SK-N-SH (cell line): ENCODE measurements around the gene AHNAK. TPM values are rescaled to one million over a fixed set of nuclear protein-coding genes. Genes with fewer than 3 reads are reported as not detected.

Experiments used
- CTCF ChIA-PET: fragments of 300-600, 350-600 bp; formaldehyde crosslinking; extraction: SDS; loops from one replicate; lab custom pipeline; 2021; lab: Yijun Ruan, JAX
- POLR2A ChIA-PET: fragments of 350-600 bp; sonication (Branson Sonifier 250); formaldehyde crosslinking; extraction: SDS; loops from one replicate; lab custom pipeline; 2020; ENCODE audit warnings: antibody characterized with exemption, inconsistent platforms; lab: Yijun Ruan, JAX
- DNase-seq: peaks from one replicate; pipeline ENCODE4 v3.0.0; 2012
- H2AFZ ChIP-seq: fragments of 200-600 bp; sonication (generic); 2 replicates; pipeline ENCODE4 v1.8.1; 2016; ENCODE audit warnings: antibody characterized with exemption, mild to moderate bottlenecking, low read depth
- H3F3A ChIP-seq: fragments of 200-600 bp; sonication (generic); replicated peaks from 2 replicates; pipeline ENCODE3; 2016; ENCODE audit warnings: antibody characterized with exemption, mild to moderate bottlenecking; ENCODE audit not compliant: insufficient read depth
- H3K27ac ChIP-seq, 2 experiments: fragments of 200-500 bp in 1 of 2; fragments of 200-600 bp in 1 of 2; sonication (Bioruptor generic) in 1 of 2; sonication (generic), shearing (Covaris generic) in 1 of 2; 2 replicates each; pipeline versions ENCODE4 v1.5.1 to v1.6.1; 2014 to 2016; ENCODE audit warnings: low read depth in 2 of 2, inconsistent platforms in 1 of 2, low read length in 1 of 2, mild to moderate bottlenecking in 1 of 2, mixed read lengths in 1 of 2
- H3K27me3 ChIP-seq: fragments of 200-600 bp; sonication (generic), shearing (Covaris generic); 2 replicates; pipeline ENCODE4 v1.6.1; 2016; ENCODE audit warnings: mixed run types; ENCODE audit not compliant: insufficient read depth
- H3K36me3 ChIP-seq, 2 experiments: fragments of 200-500 bp in 1 of 2; fragments of 200-600 bp in 1 of 2; sonication (Bioruptor generic) in 1 of 2; sonication (generic) in 1 of 2; replicated peaks in 1 of 2; 2 replicates each; pipeline versions ENCODE3 to v1.5.1; 2014 to 2016; ENCODE audit warnings: low read length in 1 of 2, mild to moderate bottlenecking in 1 of 2; ENCODE audit not compliant: insufficient read depth in 2 of 2, control insufficient read depth in 1 of 2
- H3K4me1 ChIP-seq, 2 experiments: fragments of 200-500 bp in 1 of 2; fragments of 200-600 bp in 1 of 2; sonication (Bioruptor generic) in 1 of 2; sonication (generic), shearing (Covaris generic) in 1 of 2; 2 replicates each; pipeline versions ENCODE4 v1.5.1 to v1.6.1; 2014 to 2016; ENCODE audit warnings: low read depth in 1 of 2, low read length in 1 of 2, mixed run types in 1 of 2; ENCODE audit not compliant: insufficient read depth in 2 of 2, control insufficient read depth in 1 of 2
- H3K4me2 ChIP-seq: fragments of 200-600 bp; sonication (generic), shearing (Covaris generic); 2 replicates; pipeline ENCODE4 v1.6.1; 2017; ENCODE audit warnings: mixed run types
- H3K4me3 ChIP-seq, 2 experiments: fragments of 200-500 bp in 1 of 2; fragments of 200-600 bp in 1 of 2; sonication (Bioruptor generic) in 1 of 2; sonication (generic), shearing (Covaris generic) in 1 of 2; 2 replicates each; pipeline versions ENCODE4 v1.5.1 to v1.8.1; 2014 to 2016; ENCODE audit warnings: low read depth in 2 of 2, inconsistent platforms in 1 of 2, low read length in 1 of 2, mild to moderate bottlenecking in 1 of 2, mixed read lengths in 1 of 2, moderate library complexity in 1 of 2
- H3K79me2 ChIP-seq: fragments of 200-600 bp; sonication (generic); 2 replicates; pipeline ENCODE4 v1.8.1; 2017; ENCODE audit warnings: mild to moderate bottlenecking; ENCODE audit not compliant: insufficient read depth
- H3K9ac ChIP-seq: fragments of 200-600 bp; sonication (generic); 2 replicates; pipeline ENCODE4 v1.6.1; 2017; ENCODE audit warnings: mixed run types
- H3K9me2 ChIP-seq: fragments of 200-600 bp; sonication (generic); 2 replicates; pipeline ENCODE4 v1.6.1; 2017; ENCODE audit warnings: mixed run types
- H3K9me3 ChIP-seq: fragments of 200-600 bp; sonication (generic); 2 replicates; pipeline ENCODE4 v1.6.1; 2017; ENCODE audit warnings: mixed run types, mild to moderate bottlenecking, moderate library complexity
- H4K20me1 ChIP-seq: fragments of 200-600 bp; sonication (generic); 2 replicates; pipeline ENCODE4 v1.6.1; 2017; ENCODE audit warnings: mild to moderate bottlenecking, mixed run types; ENCODE audit not compliant: insufficient read depth
- EP300 ChIP-seq, 2 experiments: IDR thresholded peaks; 2 replicates each; pipeline versions ENCODE4 v1.4.0 to v1.6.1; 2012; ENCODE audit warnings: borderline replicate concordance in 1 of 2, low read depth in 1 of 2, low read length in 1 of 2
- EZH2phosphoT487 ChIP-seq: fragments of 200-600 bp; sonication (generic); IDR thresholded peaks from 2 replicates; pipeline ENCODE4 v1.6.1; 2017; ENCODE audit warnings: low read depth, mixed run types, mild to moderate bottlenecking, antibody characterized with exemption, moderate library complexity, borderline replicate concordance
- FOXJ3 ChIP-seq: sonication (generic); formaldehyde crosslinking; IDR thresholded peaks from 2 replicates; pipeline ENCODE4 v1.5.1; 2020; ENCODE audit warnings: mild to moderate bottlenecking, missing genetic modification reagents
- GABPA ChIP-seq: IDR thresholded peaks from 2 replicates; pipeline ENCODE4 v1.4.0; 2012; ENCODE audit warnings: low read depth, mild to moderate bottlenecking
- JUND ChIP-seq: IDR thresholded peaks from 2 replicates; pipeline ENCODE4 v1.4.0; 2012
- MXI1 ChIP-seq: IDR thresholded peaks from 2 replicates; pipeline ENCODE4 v1.6.1; 2012; ENCODE audit warnings: mild to moderate bottlenecking, low read depth, low read length, improper control_type of control experiment
- NFIC ChIP-seq: IDR thresholded peaks from 2 replicates; pipeline ENCODE4 v1.4.0; 2012; ENCODE audit warnings: borderline replicate concordance
- RCOR1 ChIP-seq: fragments of 150-350 bp; IDR thresholded peaks from 2 replicates; pipeline ENCODE4 v1.6.1; 2017; ENCODE audit warnings: antibody characterized with exemption, low read length
- RFX5 ChIP-seq: IDR thresholded peaks from 2 replicates; pipeline ENCODE4 v1.6.1; 2012; ENCODE audit warnings: mild to moderate bottlenecking, improper control_type of control experiment, low read length
- RXRA ChIP-seq: IDR thresholded peaks from 2 replicates; pipeline ENCODE4 v1.4.0; 2012; ENCODE audit warnings: low read depth, mild to moderate bottlenecking, borderline replicate concordance
- SIN3A ChIP-seq: IDR thresholded peaks from 2 replicates; pipeline ENCODE4 v1.6.1; 2012; ENCODE audit warnings: low read depth, mild to moderate bottlenecking, low read length, moderate library complexity, borderline replicate concordance
- SMC3 ChIP-seq: IDR thresholded peaks from 2 replicates; pipeline ENCODE4 v1.6.1; 2012; ENCODE audit warnings: low read depth, low read length, improper control_type of control experiment
- TCF12 ChIP-seq: IDR thresholded peaks from 2 replicates; pipeline ENCODE4 v1.4.0; 2012
- USF1 ChIP-seq: IDR thresholded peaks from 2 replicates; pipeline ENCODE4 v1.4.0; 2012; ENCODE audit warnings: low read depth, borderline replicate concordance
- YY1 ChIP-seq: IDR thresholded peaks from 2 replicates; pipeline ENCODE4 v1.4.0; 2012; ENCODE audit warnings: low read depth, mild to moderate bottlenecking
- WGBS: methylation state at CpG from one replicate; pipeline ENCODE4 v1.1.6; 2017; ENCODE audit warnings: low lambda C conversion rate; 5-methylcytosine and 5-hydroxymethylcytosine counted together
- polyA plus RNA-seq, 3 experiments: library from polyadenylated mRNA; depleted of rRNA; stranded (reverse); fragments of >200 nt; gene quantifications; 2 replicates each; pipeline ENCODE4 v1.2.3, GENCODE V29; 2012
- TF ChIP-seq, protein P1 (sequence below): IDR thresholded peaks from 2 replicates; pipeline ENCODE4 v1.4.0; 2012; ENCODE audit warnings: low read depth, borderline replicate concordance

AHNAK gene
- polyA plus RNA-seq, 1 of the 3 experiments (the other 2 are of a cell fraction), result 57.8 TPM

DNA sequence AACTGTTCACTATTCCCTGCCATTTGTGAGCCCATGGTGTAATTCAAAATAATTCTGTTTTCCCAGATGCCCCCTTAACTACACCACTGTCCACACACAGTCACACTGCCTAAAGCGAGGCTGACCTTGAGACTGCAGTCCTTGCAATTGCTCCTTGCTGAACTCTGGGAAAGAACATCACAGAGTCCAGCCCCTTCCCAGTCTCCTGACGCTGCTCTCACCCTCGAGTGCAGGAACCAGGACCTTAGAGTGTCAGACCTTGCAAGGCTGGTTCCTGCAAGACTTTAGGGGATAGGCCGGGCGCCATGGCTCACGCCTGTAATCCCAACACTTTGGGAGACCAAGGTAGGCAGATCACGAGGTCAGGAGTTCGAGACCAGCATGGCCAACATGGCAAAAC is 33.6 kb downstream of the AHNAK start:
- Histone ChIP-seq H2AFZ (no peak overlapping the region), H4K20me1 (peaks cover 53% of the 10 kb centered on the region), H3K4me3 (no peak overlapping the region), H3K9ac (no peak overlapping the region), H3K79me2 (peaks cover 7% of the 10 kb centered on the region; the same call in 1 of the 2 replicates), H3F3A (peaks cover 32% of the 10 kb centered on the region), H3K9me3 (no peaks in the 10 kb centered on the region), H3K4me2 (no peak overlapping the region), H3K9me2 (no peaks in the 10 kb centered on the region), H3K36me3 (peaks cover 17 to 28% of the 10 kb centered on the region in 2 experiments), H3K27ac (no peak overlapping the region), H3K4me1 (peaks cover 4 to 7% of the 10 kb centered on the region in 2 experiments; a peak in 2 of 4 replicates), H3K27me3 (no peaks in the 10 kb centered on the region)
- WGBS, result 96% methylated on average over 7 of the region's 8 CpGs
- no peak for DNase-seq
- CTCF ChIA-PET, result no interaction called here
- TF ChIP-seq, protein P1, sequence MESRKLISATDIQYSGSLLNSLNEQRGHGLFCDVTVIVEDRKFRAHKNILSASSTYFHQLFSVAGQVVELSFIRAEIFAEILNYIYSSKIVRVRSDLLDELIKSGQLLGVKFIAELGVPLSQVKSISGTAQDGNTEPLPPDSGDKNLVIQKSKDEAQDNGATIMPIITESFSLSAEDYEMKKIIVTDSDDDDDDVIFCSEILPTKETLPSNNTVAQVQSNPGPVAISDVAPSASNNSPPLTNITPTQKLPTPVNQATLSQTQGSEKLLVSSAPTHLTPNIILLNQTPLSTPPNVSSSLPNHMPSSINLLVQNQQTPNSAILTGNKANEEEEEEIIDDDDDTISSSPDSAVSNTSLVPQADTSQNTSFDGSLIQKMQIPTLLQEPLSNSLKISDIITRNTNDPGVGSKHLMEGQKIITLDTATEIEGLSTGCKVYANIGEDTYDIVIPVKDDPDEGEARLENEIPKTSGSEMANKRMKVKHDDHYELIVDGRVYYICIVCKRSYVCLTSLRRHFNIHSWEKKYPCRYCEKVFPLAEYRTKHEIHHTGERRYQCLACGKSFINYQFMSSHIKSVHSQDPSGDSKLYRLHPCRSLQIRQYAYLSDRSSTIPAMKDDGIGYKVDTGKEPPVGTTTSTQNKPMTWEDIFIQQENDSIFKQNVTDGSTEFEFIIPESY, result no peak
- no peak for TF ChIP-seq TCF12
- no peak for TF ChIP-seq YY1
- TF ChIP-seq SIN3A, result no peak
- TF ChIP-seq MXI1, result no peak
- no peak for TF ChIP-seq EP300 (IDR thresholded peaks at IDR 0.05; ENCODE audit: borderline replicate concordance in 1 of 2, low read depth in 1 of 2, low read length in 1 of 2)
- no peak for TF ChIP-seq EZH2phosphoT487
- no peak for TF ChIP-seq RCOR1
- TF ChIP-seq JUND, result no peak
- no peak for TF ChIP-seq RXRA
- no peak for TF ChIP-seq NFIC
- TF ChIP-seq USF1, result no peak
- TF ChIP-seq GABPA, result no peak
- TF ChIP-seq SMC3, result no peak
- TF ChIP-seq RFX5, result no peak
- TF ChIP-seq FOXJ3 (CRISPR knock-in tag), result no peak
- POLR2A ChIA-PET, result no interaction called here
